Measurements from ENCODE around the gene SWAP70. TPM values are rescaled to one million over a fixed set of nuclear protein-coding genes. Genes with fewer than 3 reads are reported as not detected.

The SWAP70 gene
- total and polyA plus RNA-seq, 2 donors (not counting 1 experiment from before 2014, with no cell fraction given) = 45.1 to 74.4 TPM

DNA sequence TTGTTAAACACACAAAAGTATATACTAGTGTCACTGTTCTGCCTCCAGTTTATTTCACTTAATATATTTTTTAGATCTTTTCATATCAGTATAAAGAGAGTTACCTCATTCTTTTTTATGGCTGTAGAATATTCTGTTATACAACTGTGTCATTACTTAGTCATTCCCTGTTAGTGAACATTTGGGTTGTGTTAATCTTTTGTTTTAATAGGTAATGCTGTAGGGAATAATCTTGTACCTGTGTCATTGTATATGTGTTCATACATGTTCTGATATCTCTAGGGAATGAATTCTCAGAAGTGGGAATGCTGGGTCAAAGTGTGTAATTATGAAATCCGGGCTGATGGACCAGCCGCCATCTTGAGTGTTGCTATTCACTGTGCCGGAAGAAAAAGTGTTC is 71.4 kb downstream of the SWAP70 start:
- TF ChIP-seq EZH2 (IDR thresholded peaks at IDR 0.05; ENCODE audit: low read length, missing control alignments) = no peak
- TF ChIP-seq, protein P1, sequence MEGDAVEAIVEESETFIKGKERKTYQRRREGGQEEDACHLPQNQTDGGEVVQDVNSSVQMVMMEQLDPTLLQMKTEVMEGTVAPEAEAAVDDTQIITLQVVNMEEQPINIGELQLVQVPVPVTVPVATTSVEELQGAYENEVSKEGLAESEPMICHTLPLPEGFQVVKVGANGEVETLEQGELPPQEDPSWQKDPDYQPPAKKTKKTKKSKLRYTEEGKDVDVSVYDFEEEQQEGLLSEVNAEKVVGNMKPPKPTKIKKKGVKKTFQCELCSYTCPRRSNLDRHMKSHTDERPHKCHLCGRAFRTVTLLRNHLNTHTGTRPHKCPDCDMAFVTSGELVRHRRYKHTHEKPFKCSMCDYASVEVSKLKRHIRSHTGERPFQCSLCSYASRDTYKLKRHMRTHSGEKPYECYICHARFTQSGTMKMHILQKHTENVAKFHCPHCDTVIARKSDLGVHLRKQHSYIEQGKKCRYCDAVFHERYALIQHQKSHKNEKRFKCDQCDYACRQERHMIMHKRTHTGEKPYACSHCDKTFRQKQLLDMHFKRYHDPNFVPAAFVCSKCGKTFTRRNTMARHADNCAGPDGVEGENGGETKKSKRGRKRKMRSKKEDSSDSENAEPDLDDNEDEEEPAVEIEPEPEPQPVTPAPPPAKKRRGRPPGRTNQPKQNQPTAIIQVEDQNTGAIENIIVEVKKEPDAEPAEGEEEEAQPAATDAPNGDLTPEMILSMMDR (conservative IDR thresholded peaks at IDR 0.05 in 1 of 2, IDR thresholded peaks at IDR 0.05 in 1 of 2; ENCODE audit: low read depth in 1 of 2, low read length in 2 of 2) = no peak
- Histone ChIP-seq H3K9me3 (ENCODE audit: control insufficient read depth, insufficient read depth, low read depth, low read length) (no peaks in the 10 kb centered on the region), H3K36me3 (ENCODE audit: control insufficient read depth, insufficient read depth, low read length) (peaks cover 16% of the 10 kb centered on the region), H3K4me3 (replicated peaks in 1 of 4; ENCODE audit: control extremely low read depth in 1 of 4, insufficient read depth in 1 of 4, low read depth in 3 of 4, low read length in 4 of 4) (no peak overlapping the region), H3K4me2 (ENCODE audit: extremely low read depth, insufficient read depth, low read length) (no peak overlapping the region), H4K20me1 (ENCODE audit: control insufficient read depth, extremely low read depth, insufficient read depth, low read length) (no peaks in the 10 kb centered on the region), H3K27ac (ENCODE audit: insufficient read depth, low read length) (no peak overlapping the region), H3K9ac (ENCODE audit: insufficient read depth, low read length) (no peak overlapping the region), H2AFZ (ENCODE audit: low read length) (no peak overlapping the region), H3K27me3 (ENCODE audit: control insufficient read depth, insufficient read depth, low read length) (no peaks in the 10 kb centered on the region), H3K4me1 (ENCODE audit: control insufficient read depth, extremely low read depth, insufficient read depth, low read length) (no peaks in the 10 kb centered on the region), H3K79me2 (ENCODE audit: control insufficient read depth, insufficient read depth, low read length) (no peaks in the 10 kb centered on the region)
- DNase-seq (ENCODE audit: low read depth in 2 of 2) = no peak

DNA sequence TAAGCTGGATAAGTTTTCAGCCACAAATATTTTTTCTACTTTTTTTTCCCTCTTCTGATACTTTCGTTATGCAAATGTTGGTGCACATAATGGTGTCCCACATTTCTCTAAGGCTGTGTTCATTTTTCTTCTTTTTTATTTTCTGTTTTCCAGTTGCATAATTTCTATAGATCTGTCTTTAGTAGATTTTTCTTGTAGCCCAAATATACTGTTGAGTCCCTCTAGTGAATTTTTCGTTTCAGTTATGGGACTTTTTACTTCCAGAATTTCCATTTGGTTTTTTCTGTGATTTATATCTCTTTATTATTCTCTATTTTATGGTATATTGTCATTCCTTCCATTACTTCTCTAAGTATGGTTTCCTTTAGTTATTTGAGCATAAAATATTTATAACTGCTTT is 72.0 kb downstream of the SWAP70 start:
- Histone ChIP-seq H2AFZ (ENCODE audit: low read length) (no peak overlapping the region), H3K4me2 (ENCODE audit: extremely low read depth, insufficient read depth, low read length) (no peak overlapping the region), H4K20me1 (ENCODE audit: control insufficient read depth, extremely low read depth, insufficient read depth, low read length) (no peaks in the 10 kb centered on the region), H3K9ac (ENCODE audit: insufficient read depth, low read length) (no peak overlapping the region), H3K4me1 (ENCODE audit: control insufficient read depth, extremely low read depth, insufficient read depth, low read length) (no peaks in the 10 kb centered on the region), H3K79me2 (ENCODE audit: control insufficient read depth, insufficient read depth, low read length) (no peaks in the 10 kb centered on the region), H3K27ac (ENCODE audit: insufficient read depth, low read length) (no peak overlapping the region), H3K36me3 (ENCODE audit: control insufficient read depth, insufficient read depth, low read length) (peaks cover 20% of the 10 kb centered on the region), H3K27me3 (ENCODE audit: control insufficient read depth, insufficient read depth, low read length) (no peaks in the 10 kb centered on the region), H3K9me3 (ENCODE audit: control insufficient read depth, insufficient read depth, low read depth, low read length) (no peaks in the 10 kb centered on the region), H3K4me3 (replicated peaks in 1 of 4; ENCODE audit: control extremely low read depth in 1 of 4, insufficient read depth in 1 of 4, low read depth in 3 of 4, low read length in 4 of 4) (no peak overlapping the region)
- no peak for TF ChIP-seq EZH2 (IDR thresholded peaks at IDR 0.05; ENCODE audit: low read length, missing control alignments)
- TF ChIP-seq, protein P1 (conservative IDR thresholded peaks at IDR 0.05 in 1 of 2, IDR thresholded peaks at IDR 0.05 in 1 of 2; ENCODE audit: low read depth in 1 of 2, low read length in 2 of 2) = no peak
- no peak for DNase-seq (ENCODE audit: low read depth in 2 of 2)

GRCh38 chr11:9736365-9736764 is 72.5 kb downstream of the SWAP70 start:
- Histone ChIP-seq H3K36me3 (ENCODE audit: control insufficient read depth, insufficient read depth, low read length) (peaks cover 20% of the 10 kb centered on the region), H4K20me1 (ENCODE audit: control insufficient read depth, extremely low read depth, insufficient read depth, low read length) (no peaks in the 10 kb centered on the region), H3K4me2 (ENCODE audit: extremely low read depth, insufficient read depth, low read length) (no peak overlapping the region), H3K27ac (ENCODE audit: insufficient read depth, low read length) (no peak overlapping the region), H3K79me2 (ENCODE audit: control insufficient read depth, insufficient read depth, low read length) (no peaks in the 10 kb centered on the region), H3K27me3 (ENCODE audit: control insufficient read depth, insufficient read depth, low read length) (no peaks in the 10 kb centered on the region), H3K4me3 (replicated peaks in 1 of 4; ENCODE audit: control extremely low read depth in 1 of 4, insufficient read depth in 1 of 4, low read depth in 3 of 4, low read length in 4 of 4) (no peak overlapping the region), H3K9me3 (ENCODE audit: control insufficient read depth, insufficient read depth, low read depth, low read length) (no peaks in the 10 kb centered on the region), H3K9ac (ENCODE audit: insufficient read depth, low read length) (no peak overlapping the region), H3K4me1 (ENCODE audit: control insufficient read depth, extremely low read depth, insufficient read depth, low read length) (no peaks in the 10 kb centered on the region), H2AFZ (ENCODE audit: low read length) (no peak overlapping the region)
- TF ChIP-seq, protein P1 (conservative IDR thresholded peaks at IDR 0.05 in 1 of 2, IDR thresholded peaks at IDR 0.05 in 1 of 2; ENCODE audit: low read depth in 1 of 2, low read length in 2 of 2) = no peak
- no peak for TF ChIP-seq EZH2 (IDR thresholded peaks at IDR 0.05; ENCODE audit: low read length, missing control alignments)
- no peak for DNase-seq (ENCODE audit: low read depth in 2 of 2)

Data from fibroblast of lung (primary cell).